K562 (cell line): ENCODE data around the gene TIMM23. TPM values are rescaled to one million over a fixed set of nuclear protein-coding genes. Genes with fewer than 3 reads are reported as not detected.
A peak's percentile ranks its signal among the peaks of the same experiment; 100 is the strongest.

Source experiments
- C11orf30 ChIP-seq: fragments of 450-650 bp; IDR thresholded peaks from 2 replicates; pipeline ENCODE4 v1.6.1; 2016; ENCODE audit warnings: low read depth, mild to moderate bottlenecking
- CHD2 ChIP-seq: IDR thresholded peaks from 2 replicates; pipeline ENCODE4 v1.6.1; 2011; ENCODE audit warnings: low read depth, low read length
- CTBP1 ChIP-seq: fragments of 450-650 bp; IDR thresholded peaks from 2 replicates; pipeline ENCODE4 v1.6.1; 2016; ENCODE audit warnings: borderline replicate concordance
- ELF2 ChIP-seq: fragments of 250-450 bp; sonication (Bioruptor Pico); IDR thresholded peaks from 2 replicates; pipeline ENCODE4 v1.5.0; 2021; ENCODE audit warnings: mild to moderate bottlenecking
- ESRRA ChIP-seq: fragments of 450-650 bp; IDR thresholded peaks from 2 replicates; pipeline ENCODE4 v1.6.1; 2014; ENCODE audit warnings: low read depth, mild to moderate bottlenecking, moderate library complexity, borderline replicate concordance
- ETV5 ChIP-seq: sonication (generic); formaldehyde crosslinking; IDR thresholded peaks from 2 replicates; pipeline ENCODE4 v1.4.0; 2020; ENCODE audit warnings: low read depth, mild to moderate bottlenecking, missing genetic modification reagents
- HNRNPLL ChIP-seq: fragments of 200-400 bp; formaldehyde crosslinking; IDR thresholded peaks from 2 replicates; pipeline ENCODE4 v1.6.1; 2017; ENCODE audit warnings: low read length, low read depth, mild to moderate bottlenecking; ENCODE audit not compliant: poor library complexity, severe bottlenecking
- KDM4B ChIP-seq, 2 experiments: fragments of 450-650 bp in 1 of 2; sonication (generic) in 1 of 2; IDR thresholded peaks; 2 replicates each; pipeline ENCODE4 v1.6.1; 2016 to 2017; ENCODE audit warnings: borderline replicate concordance in 2 of 2, antibody characterized with exemption in 1 of 2, low read depth in 1 of 2, mild to moderate bottlenecking in 1 of 2
- NFIC ChIP-seq: fragments of 450-650 bp; IDR thresholded peaks from 2 replicates; pipeline ENCODE4 v1.6.1; 2017; ENCODE audit warnings: mild to moderate bottlenecking, inconsistent platforms
- NR2C1 ChIP-seq, 2 experiments: fragments of 450-650 bp; IDR thresholded peaks; 2 replicates each; pipeline ENCODE4 v1.6.1; 2017; ENCODE audit warnings: mild to moderate bottlenecking in 2 of 2, antibody characterized with exemption in 1 of 2, inconsistent platforms in 1 of 2, missing compliant biosample characterization in 1 of 2, missing genetic modification characterization in 1 of 2
- NR2C2 ChIP-seq, 2 experiments: fragments of 200-800 bp in 1 of 2; sonication (Bioruptor generic) in 1 of 2; sonication (generic) in 1 of 2; formaldehyde crosslinking in 1 of 2; IDR thresholded peaks; 2 replicates each; pipeline versions ENCODE4 v1.6.1 to v1.8.0; 2016 to 2022; ENCODE audit warnings: mild to moderate bottlenecking in 1 of 2, missing compliant biosample characterization in 1 of 2, missing genetic modification characterization in 1 of 2, missing genetic modification reagents in 1 of 2
- NRF1 ChIP-seq, 2 experiments: fragments of 450-650 bp; IDR thresholded peaks in 1 of 2; conservative IDR thresholded peaks in 1 of 2; 2 replicates each; pipeline ENCODE4 v1.6.1; 2014; ENCODE audit warnings: mild to moderate bottlenecking in 2 of 2
- PHF21A ChIP-seq: fragments of 450-650 bp; IDR thresholded peaks from 2 replicates; pipeline ENCODE4 v1.6.1; 2017; ENCODE audit warnings: low read depth, borderline replicate concordance
- PML ChIP-seq: IDR thresholded peaks from 2 replicates; pipeline ENCODE4 v1.6.1; 2012; ENCODE audit warnings: low read length, inconsistent platforms
- POLR2A ChIP-seq: fragments of 450-650 bp; conservative IDR thresholded peaks from 2 replicates; pipeline ENCODE4 v1.6.1; 2016
- POLR2G ChIP-seq: fragments of 200-400 bp; formaldehyde crosslinking; IDR thresholded peaks from 2 replicates; pipeline ENCODE4 v1.6.1; 2017; ENCODE audit warnings: low read depth, mild to moderate bottlenecking, antibody characterized with exemption, low read length, moderate library complexity
- SAP30 ChIP-seq: fragments of 200-600 bp; sonication (generic); IDR thresholded peaks from 2 replicates; pipeline ENCODE4 v1.6.1; 2012; ENCODE audit warnings: borderline replicate concordance, low read depth, mild to moderate bottlenecking, moderate library complexity, low read length, control low read depth, inconsistent platforms; ENCODE audit not compliant: insufficient read depth, poor library complexity, severe bottlenecking
- SPI1 ChIP-seq: IDR thresholded peaks from 2 replicates; pipeline ENCODE4 v1.6.1; 2011; ENCODE audit warnings: low read depth, low read length, control low read depth, borderline replicate concordance
- ZZZ3 ChIP-seq: fragments of 450-650 bp; IDR thresholded peaks from 2 replicates; pipeline ENCODE4 v1.6.1; 2016; ENCODE audit warnings: antibody characterized with exemption, mild to moderate bottlenecking, moderate library complexity
- polyA plus RNA-seq, 8 experiments: library from polyadenylated mRNA; depleted of rRNA in 4 of 8; stranded (reverse) in 5 of 8; unstranded in 3 of 8; fragments of >200 nt; fragmentation: Nextera tagmentation in 2 of 8; fragmentation: Illumina TruSeq in 1 of 8; extraction: Ambion mirVana in 2 of 8; extraction: Trizol in 1 of 8; gene quantifications; 2 replicates each; pipeline versions ENCODE4 v1.2.1 to v1.2.3, GENCODE V29; 2011 to 2014; ENCODE audit warnings: inconsistent platforms in 1 of 8, missing spikeins in 1 of 8
- total RNA-seq, 7 experiments: library from RNA; depleted of rRNA in 6 of 7; stranded (reverse); fragments of >200 nt in 6 of 7; fragmentation: Illumina TruSeq in 2 of 7; extraction: Trizol in 2 of 7; gene quantifications; 2 replicates each; pipeline versions ENCODE4 v1.2.1 to v1.2.3, GENCODE V29; 2011 to 2021; ENCODE audit warnings: low replicate concordance in 1 of 7
- TF ChIP-seq, protein P1 (sequence below): sonication (generic); formaldehyde crosslinking; IDR thresholded peaks from 2 replicates; pipeline ENCODE4 v1.8.0; 2022; ENCODE audit warnings: mild to moderate bottlenecking, missing genetic modification reagents
- TF ChIP-seq, protein P2 (sequence below): sonication (generic); formaldehyde crosslinking; IDR thresholded peaks from 2 replicates; pipeline ENCODE4 v1.4.0; 2020; ENCODE audit warnings: mild to moderate bottlenecking, missing genetic modification reagents

Gene TIMM23
- total and polyA plus RNA-seq, 9 of the 15 experiments (the other 6 are each of a cell fraction or from before 2014, with no cell fraction given), result 148 to 280 (median 183) TPM

DNA sequence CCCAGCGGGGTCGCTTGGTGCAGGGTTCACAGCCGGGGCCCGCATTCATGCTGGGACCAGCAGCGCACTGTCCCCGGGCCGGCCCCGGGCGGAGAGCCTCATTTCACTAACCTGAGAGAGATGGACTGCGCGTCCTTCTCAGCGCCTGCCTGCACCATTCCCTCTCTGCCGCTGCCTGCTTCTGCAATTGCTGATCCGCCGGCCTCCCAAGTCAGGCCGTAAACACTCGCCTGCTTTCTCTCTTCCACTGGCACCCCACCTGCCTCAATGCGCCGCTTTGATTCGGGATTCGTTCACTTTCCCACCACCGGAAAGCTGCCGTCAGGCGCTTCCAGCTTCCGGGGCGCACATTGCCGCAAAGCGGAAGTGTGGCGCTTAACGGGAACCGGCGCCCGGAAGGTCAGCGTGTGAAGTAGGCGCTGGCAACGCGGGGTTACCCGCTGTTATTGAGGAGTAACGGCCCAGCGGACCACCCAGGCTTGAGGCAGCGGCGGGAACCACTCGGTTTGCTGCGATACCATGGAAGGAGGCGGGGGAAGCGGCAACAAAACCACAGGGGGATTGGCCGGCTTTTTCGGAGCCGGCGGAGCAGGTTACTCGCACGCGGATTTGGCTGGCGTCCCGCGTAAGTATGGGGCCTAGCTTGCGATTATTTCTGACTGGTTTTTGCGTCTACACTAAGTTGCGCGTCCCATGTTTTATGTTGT lies at the start of gene TIMM23 (continued):
- TF ChIP-seq, protein P1, sequence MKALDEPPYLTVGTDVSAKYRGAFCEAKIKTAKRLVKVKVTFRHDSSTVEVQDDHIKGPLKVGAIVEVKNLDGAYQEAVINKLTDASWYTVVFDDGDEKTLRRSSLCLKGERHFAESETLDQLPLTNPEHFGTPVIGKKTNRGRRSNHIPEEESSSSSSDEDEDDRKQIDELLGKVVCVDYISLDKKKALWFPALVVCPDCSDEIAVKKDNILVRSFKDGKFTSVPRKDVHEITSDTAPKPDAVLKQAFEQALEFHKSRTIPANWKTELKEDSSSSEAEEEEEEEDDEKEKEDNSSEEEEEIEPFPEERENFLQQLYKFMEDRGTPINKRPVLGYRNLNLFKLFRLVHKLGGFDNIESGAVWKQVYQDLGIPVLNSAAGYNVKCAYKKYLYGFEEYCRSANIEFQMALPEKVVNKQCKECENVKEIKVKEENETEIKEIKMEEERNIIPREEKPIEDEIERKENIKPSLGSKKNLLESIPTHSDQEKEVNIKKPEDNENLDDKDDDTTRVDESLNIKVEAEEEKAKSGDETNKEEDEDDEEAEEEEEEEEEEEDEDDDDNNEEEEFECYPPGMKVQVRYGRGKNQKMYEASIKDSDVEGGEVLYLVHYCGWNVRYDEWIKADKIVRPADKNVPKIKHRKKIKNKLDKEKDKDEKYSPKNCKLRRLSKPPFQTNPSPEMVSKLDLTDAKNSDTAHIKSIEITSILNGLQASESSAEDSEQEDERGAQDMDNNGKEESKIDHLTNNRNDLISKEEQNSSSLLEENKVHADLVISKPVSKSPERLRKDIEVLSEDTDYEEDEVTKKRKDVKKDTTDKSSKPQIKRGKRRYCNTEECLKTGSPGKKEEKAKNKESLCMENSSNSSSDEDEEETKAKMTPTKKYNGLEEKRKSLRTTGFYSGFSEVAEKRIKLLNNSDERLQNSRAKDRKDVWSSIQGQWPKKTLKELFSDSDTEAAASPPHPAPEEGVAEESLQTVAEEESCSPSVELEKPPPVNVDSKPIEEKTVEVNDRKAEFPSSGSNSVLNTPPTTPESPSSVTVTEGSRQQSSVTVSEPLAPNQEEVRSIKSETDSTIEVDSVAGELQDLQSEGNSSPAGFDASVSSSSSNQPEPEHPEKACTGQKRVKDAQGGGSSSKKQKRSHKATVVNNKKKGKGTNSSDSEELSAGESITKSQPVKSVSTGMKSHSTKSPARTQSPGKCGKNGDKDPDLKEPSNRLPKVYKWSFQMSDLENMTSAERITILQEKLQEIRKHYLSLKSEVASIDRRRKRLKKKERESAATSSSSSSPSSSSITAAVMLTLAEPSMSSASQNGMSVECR (CRISPR knock-in tag), result peak; percentile 34; the same call in 1 of the 2 replicates
- TF ChIP-seq ELF2 (CRISPR knock-in tag) (0 out of 2 replicates have a peak, but pooled peaks have one; percentile 33), SPI1 (peak; percentile 88), NFIC (peak; percentile 64), POLR2A (peak; percentile 89), CTBP1 (peak; percentile 24; the same call in 1 of the 2 replicates), KDM4B (IDR thresholded peaks at IDR 0.05; ENCODE audit: borderline replicate concordance in 2 of 2, low read depth in 1 of 2) (peak in 1 of 2 experiments; percentile 73; a peak in 1 of 4 replicates), NR2C2 (CRISPR knock-in tag; IDR thresholded peaks at IDR 0.05) (peak; percentile 27; the same call in 1 of the 2 replicates), NR2C2 (tag; IDR thresholded peaks at IDR 0.05) (peak; percentile 94), ETV5 (CRISPR knock-in tag) (peak; percentile 66), CHD2 (peak; percentile 55), PHF21A (peak; percentile 54; the same call in 1 of the 2 replicates), PML (peak; percentile 40; the same call in 1 of the 2 replicates), SAP30 (peak; percentile 86), ZZZ3 (0 out of 2 replicates have a peak, but pooled peaks have one; percentile 58), NR2C1 (IDR thresholded peaks at IDR 0.05) (peak; percentile 89), NR2C1 (tag; IDR thresholded peaks at IDR 0.05) (peak; percentile 92), POLR2G (peak; percentile 89), HNRNPLL (peak; percentile 54), NRF1 (conservative IDR thresholded peaks at IDR 0.05 in 1 of 2, IDR thresholded peaks at IDR 0.05 in 1 of 2) (peak in 1 of 2 experiments; percentile 60; a peak in 2 of 4 replicates), C11orf30 (peak; percentile 92), ESRRA (peak; percentile 83)
- TF ChIP-seq, protein P2, sequence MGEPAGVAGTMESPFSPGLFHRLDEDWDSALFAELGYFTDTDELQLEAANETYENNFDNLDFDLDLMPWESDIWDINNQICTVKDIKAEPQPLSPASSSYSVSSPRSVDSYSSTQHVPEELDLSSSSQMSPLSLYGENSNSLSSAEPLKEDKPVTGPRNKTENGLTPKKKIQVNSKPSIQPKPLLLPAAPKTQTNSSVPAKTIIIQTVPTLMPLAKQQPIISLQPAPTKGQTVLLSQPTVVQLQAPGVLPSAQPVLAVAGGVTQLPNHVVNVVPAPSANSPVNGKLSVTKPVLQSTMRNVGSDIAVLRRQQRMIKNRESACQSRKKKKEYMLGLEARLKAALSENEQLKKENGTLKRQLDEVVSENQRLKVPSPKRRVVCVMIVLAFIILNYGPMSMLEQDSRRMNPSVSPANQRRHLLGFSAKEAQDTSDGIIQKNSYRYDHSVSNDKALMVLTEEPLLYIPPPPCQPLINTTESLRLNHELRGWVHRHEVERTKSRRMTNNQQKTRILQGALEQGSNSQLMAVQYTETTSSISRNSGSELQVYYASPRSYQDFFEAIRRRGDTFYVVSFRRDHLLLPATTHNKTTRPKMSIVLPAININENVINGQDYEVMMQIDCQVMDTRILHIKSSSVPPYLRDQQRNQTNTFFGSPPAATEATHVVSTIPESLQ (CRISPR knock-in tag), result peak; percentile 32; the same call in 1 of the 2 replicates
